ENCODE data around the gene SMPD2. TPM values are rescaled to one million over a fixed set of nuclear protein-coding genes. Genes with fewer than 3 reads are reported as not detected.

The SMPD2 gene
- total RNA-seq: 9.9 and 14.3 TPM in 2 replicates

GRCh38 chr6:109440331-109441068, at the start of gene SMPD2, which contains the start of gene PPIL6:
TSS of gene SMPD2 (plus strand) at chr6:109440724. CDS start at chr6:109441122, 398 bp downstream.
TSS of gene PPIL6 (minus strand) at chr6:109440628. CDS start at chr6:109440590, 38 bp downstream.

GRCh38 chr6:109455437-109456110, 15.1 kb downstream of the SMPD2 start, which contains the start of gene MICAL1:
TSS of gene MICAL1 (minus strand) at chr6:109455772. CDS start at chr6:109454196, 1,576 bp downstream.

GRCh38 chr6:109482905-109483734, 42.6 kb downstream of the SMPD2 start, which contains the start of gene ZBTB24:
TSS of gene ZBTB24 (minus strand) at chr6:109483219. CDS start at chr6:109482026, 1,193 bp downstream.

Other genes with a start within 250 kb of the SMPD2 start
- gene CD164, start 58.3 kb upstream of the SMPD2 start, total RNA-seq: 181 and 211 TPM in 2 replicates
- gene PPIL6, start 96 bp upstream of the SMPD2 start, total RNA-seq: 2.8 and 3.2 TPM in 2 replicates
- 47.3 and 56.1 TPM in 2 replicates for gene MICAL1, start 15.0 kb downstream of the SMPD2 start, total RNA-seq
- gene ZBTB24, start 42.5 kb downstream of the SMPD2 start, total RNA-seq: 5.4 and 6.2 TPM in 2 replicates

Data from aortic smooth muscle cell (primary cell).